Thyroid gland (tissue), 4 donors: ENCODE results near the gene OLA1. TPM values are rescaled to one million over a fixed set of nuclear protein-coding genes. Genes with fewer than 3 reads are reported as not detected.

Experiments
- DNase-seq, 2 donors: peaks; one replicate each; pipeline ENCODE4 v3.0.0-alpha.2; 2019
- H3K27ac ChIP-seq, 3 donors: fragments of 200-600 bp; sonication (generic); 1 replicate in 2 of 3; 2 replicates in 1 of 3; pipeline ENCODE4 v1.5.1; 2016 to 2019; ENCODE audit warnings: mild to moderate bottlenecking in 1 of 3, moderate library complexity in 1 of 3
- H3K27me3 ChIP-seq: fragments of 200-600 bp; sonication (generic); one replicate; pipeline ENCODE4 v1.5.1; 2019
- H3K36me3 ChIP-seq, 2 donors: fragments of 200-600 bp; sonication (generic); one replicate each; pipeline ENCODE4 v1.5.1; 2016 to 2019
- H3K4me1 ChIP-seq, 2 donors: fragments of 200-600 bp; sonication (generic); one replicate each; pipeline ENCODE4 v1.5.1; 2017 to 2019
- H3K4me3 ChIP-seq, 3 donors: fragments of 200-600 bp; sonication (generic); replicated peaks in 1 of 3; 1 replicate in 2 of 3; 2 replicates in 1 of 3; pipeline ENCODE4 v1.5.1; 2016; ENCODE audit warnings: mild to moderate bottlenecking in 1 of 3
- H3K9me3 ChIP-seq: fragments of 200-600 bp; sonication (generic); one replicate; pipeline ENCODE4 v1.5.1; 2017
- CTCF ChIP-seq, 6 experiments: fragments of 200-600 bp in 3 of 6; fragments of 450-650 bp in 3 of 6; sonication (generic) in 3 of 6; IDR thresholded peaks; one replicate each; pipeline ENCODE4 v1.5.1; 2016 to 2019; ENCODE audit warnings: antibody characterized with exemption in 6 of 6, mild to moderate bottlenecking in 2 of 6, inconsistent platforms in 1 of 6, moderate library complexity in 1 of 6
- POLR2A ChIP-seq, 2 donors: fragments of 450-650 bp; IDR thresholded peaks; one replicate each; pipeline ENCODE4 v1.6.1; 2017; ENCODE audit warnings: antibody characterized with exemption in 2 of 2, mild to moderate bottlenecking in 2 of 2, moderate library complexity in 1 of 2
- WGBS, 2 donors: methylation state at CpG; one replicate each; pipeline ENCODE4 v1.1.5; 2017; 5-methylcytosine and 5-hydroxymethylcytosine counted together
- intact Hi-C: fragments of 100-400 bp; cut with DNase I; formaldehyde crosslinking; loops from one replicate; pipeline ENCODE4 v1.15.1; 2023
- total RNA-seq, 4 donors: library from RNA; depleted of rRNA; stranded (reverse); fragments of >200 nt; gene quantifications; one replicate each; pipeline ENCODE4 v1.2.3, GENCODE V29; 2016

OLA1 gene
- total RNA-seq, 4 donors from 2014 or later = 51.8 to 68.5 (median 53.5) TPM

DNA sequence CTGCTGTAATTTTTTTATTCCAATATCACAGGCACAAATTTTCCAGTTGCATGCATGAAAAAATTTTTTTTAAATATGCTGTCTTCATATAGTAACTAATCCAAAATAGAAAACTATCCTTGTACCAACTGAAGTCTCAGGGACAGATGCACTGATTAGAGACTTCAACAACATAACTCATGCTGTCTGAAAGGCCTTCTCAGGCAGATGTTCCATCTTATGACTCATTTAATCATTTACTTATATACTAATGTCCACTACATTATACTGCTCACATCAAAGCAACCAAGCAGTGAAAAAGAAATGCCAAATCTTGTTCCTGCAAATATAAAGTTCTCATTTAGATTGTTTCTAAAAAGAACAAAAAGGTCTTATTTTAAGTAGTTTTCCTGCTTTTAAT, 53.1 kb downstream of the OLA1 start:
- intact Hi-C loops = no loop called here
- DNase-seq = no peak
- Histone ChIP-seq H3K27ac (no peak overlapping the region), H3K36me3 (no peaks in the 10 kb centered on the region), H3K4me3 (no peak overlapping the region), H3K9me3 (no peaks in the 10 kb centered on the region), H3K4me1 (no peaks in the 10 kb centered on the region), H3K27me3 (no peaks in the 10 kb centered on the region)
- TF ChIP-seq POLR2A (IDR thresholded peaks at IDR 0.05) (no peak), CTCF (IDR thresholded peaks at IDR 0.05) (no peak)

DNA sequence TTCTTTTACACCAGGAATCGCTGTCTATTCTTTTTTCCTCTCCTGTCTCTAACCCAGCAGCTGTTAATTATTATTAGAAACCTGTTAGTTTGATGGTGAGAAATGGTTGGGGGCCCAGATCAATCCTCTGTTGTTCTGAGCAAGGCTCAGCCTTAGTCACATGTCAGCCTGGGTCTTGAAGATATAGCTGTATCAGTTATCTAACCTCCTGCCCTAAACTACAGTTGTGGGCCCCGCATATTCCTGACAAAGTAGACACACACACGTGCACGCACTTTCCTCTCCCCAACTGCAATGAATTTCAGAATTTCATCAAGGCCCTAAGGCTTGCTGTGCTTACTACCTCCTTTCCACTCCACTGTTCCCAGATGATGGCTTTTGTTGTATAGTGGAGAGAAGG, 54.6 kb downstream of the OLA1 start:
- intact Hi-C loops = no loop called here
- Histone ChIP-seq H3K9me3 (no peaks in the 10 kb centered on the region), H3K27ac (no peak overlapping the region), H3K27me3 (no peaks in the 10 kb centered on the region), H3K36me3 (no peaks in the 10 kb centered on the region), H3K4me1 (no peaks in the 10 kb centered on the region), H3K4me3 (no peak overlapping the region)
- DNase-seq = no peak
- 99 to 100% methylated on average over 4 of the region's 4 CpGs for WGBS, 2 donors
- TF ChIP-seq CTCF (IDR thresholded peaks at IDR 0.05) (no peak), POLR2A (IDR thresholded peaks at IDR 0.05) (no peak)

GRCh38 chr2:174192664-174193063, 55.7 kb downstream of the OLA1 start:
- H3K4me3 ChIP-seq = no peak overlapping the region
- H3K4me1 ChIP-seq = no peaks in the 10 kb centered on the region
- DNase-seq = no peak
- no peaks in the 10 kb centered on the region for H3K9me3 ChIP-seq
- no peak overlapping the region for H3K27ac ChIP-seq
- no peaks in the 10 kb centered on the region for H3K36me3 ChIP-seq
- no peaks in the 10 kb centered on the region for H3K27me3 ChIP-seq
- no peak for TF ChIP-seq CTCF (IDR thresholded peaks at IDR 0.05)
- no peak for TF ChIP-seq POLR2A (IDR thresholded peaks at IDR 0.05)
- 75 to 97% methylated on average over 4 of the region's 4 CpGs for WGBS, 2 donors
- intact Hi-C loops = no loop called here

DNA sequence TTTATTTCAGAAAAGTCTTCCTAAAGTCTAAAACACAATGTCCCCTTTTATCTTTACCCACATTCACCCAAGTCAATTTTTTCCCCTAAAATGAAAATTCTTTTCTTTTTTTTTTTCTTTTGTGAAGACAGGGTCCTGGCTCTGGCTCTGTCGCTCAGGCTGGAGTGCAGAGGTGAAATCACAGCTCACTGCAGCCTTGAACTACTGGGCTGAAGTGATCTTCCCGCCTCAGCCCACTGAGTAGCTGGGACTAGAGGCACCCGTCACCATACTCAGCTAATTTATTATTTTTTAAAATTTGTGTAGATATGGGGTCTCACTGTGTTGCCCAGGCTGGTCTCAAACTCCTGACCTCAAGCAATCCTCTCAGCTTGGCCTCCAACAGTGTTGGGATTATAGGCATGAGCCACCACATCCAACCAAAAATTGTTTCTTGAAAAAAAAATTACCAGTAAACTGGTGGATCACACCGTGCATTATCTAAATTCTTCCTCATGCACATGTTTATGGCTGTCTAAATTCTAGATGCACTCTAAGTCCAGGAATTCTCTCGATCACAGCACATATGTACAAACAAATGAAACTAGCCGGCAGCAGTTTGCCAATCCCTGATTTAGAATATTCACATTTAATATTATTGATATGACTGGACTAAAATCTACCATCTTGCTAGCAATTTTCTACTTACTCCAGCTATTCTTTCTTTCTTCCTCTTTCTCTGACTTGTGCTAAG, 56.8 kb downstream of the OLA1 start:
- Histone ChIP-seq H3K27ac (no peak overlapping the region), H3K27me3 (no peaks in the 10 kb centered on the region), H3K4me3 (no peak overlapping the region), H3K36me3 (no peaks in the 10 kb centered on the region), H3K4me1 (no peaks in the 10 kb centered on the region), H3K9me3 (no peaks in the 10 kb centered on the region)
- intact Hi-C loops = no loop called here
- no peak for DNase-seq
- whole genome bisulfite sequencing, 2 donors = 96 to 99% methylated on average over 6 of the region's 6 CpGs
- TF ChIP-seq POLR2A (IDR thresholded peaks at IDR 0.05) (no peak), CTCF (IDR thresholded peaks at IDR 0.05) (no peak)

DNA sequence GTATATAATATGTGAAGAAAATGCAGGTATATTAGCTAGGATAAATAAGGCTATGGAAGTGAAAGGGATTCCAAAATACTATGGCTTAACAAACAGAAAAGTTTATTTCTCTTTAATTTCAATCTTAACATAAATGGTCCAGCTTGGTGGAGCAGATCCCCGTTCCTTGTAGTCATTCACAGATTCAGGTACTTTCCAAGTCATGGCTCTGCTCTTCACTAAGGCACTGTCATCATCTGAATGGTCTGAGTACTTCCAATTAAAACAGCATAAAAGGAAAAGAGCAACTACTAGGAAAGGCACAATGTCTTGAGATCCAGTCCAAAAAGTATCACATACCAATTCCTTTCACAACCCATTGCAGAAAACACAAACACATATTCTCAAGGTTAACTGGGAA, 63.4 kb downstream of the OLA1 start:
- TF ChIP-seq POLR2A (IDR thresholded peaks at IDR 0.05) (no peak), CTCF (IDR thresholded peaks at IDR 0.05) (no peak)
- intact Hi-C loops = no loop called here
- WGBS, 2 donors = 73 to 87% methylated on average over 1 of the region's 1 CpG

More for the DNA sequence above, 63.4 kb downstream of the OLA1 start:
- no peak overlapping the region for H3K27ac ChIP-seq
- H3K4me1 ChIP-seq = peaks cover 9 to 12% of the 10 kb centered on the region in 2 donors
- H3K4me3 ChIP-seq = no peak overlapping the region
- H3K9me3 ChIP-seq = no peaks in the 10 kb centered on the region
- no peaks in the 10 kb centered on the region for H3K36me3 ChIP-seq
- H3K27me3 ChIP-seq = no peaks in the 10 kb centered on the region
- no peak for DNase-seq
